Mononuclear cell (primary cell): Measurements from ENCODE around the gene PEX5L. TPM values are rescaled to one million over a fixed set of nuclear protein-coding genes. Genes with fewer than 3 reads are reported as not detected.
"Not testable (repeated sequence)": the region's sequence is repeated elsewhere in the genome, so short reads cannot be mapped to it uniquely, and the experiment has no call there.

Experiments
- H3K27me3 ChIP-seq: 2 replicates; pipeline ENCODE4 v1.6.0; 2011; ENCODE audit warnings: low read length, control low read depth; ENCODE audit not compliant: insufficient read depth
- H3K4me1 ChIP-seq: 2 replicates; pipeline ENCODE4 v1.5.1; 2011; ENCODE audit warnings: mild to moderate bottlenecking, low read length, control low read depth; ENCODE audit not compliant: insufficient read depth
- H3K4me3 ChIP-seq: 2 replicates; pipeline ENCODE4 v1.5.1; 2011; ENCODE audit warnings: mild to moderate bottlenecking, low read length, moderate library complexity
- H3K9me3 ChIP-seq: 2 replicates; pipeline ENCODE4 v1.5.1; 2011; ENCODE audit warnings: low read depth, mild to moderate bottlenecking, control low read depth, low read length
- total RNA-seq: library from RNA; depleted of rRNA; stranded (reverse); fragments of >200 nt; gene quantifications from one replicate; pipeline ENCODE4 v1.2.3, GENCODE V29; 2012

PEX5L gene
- total RNA-seq, 1 donor: not detected

DNA sequence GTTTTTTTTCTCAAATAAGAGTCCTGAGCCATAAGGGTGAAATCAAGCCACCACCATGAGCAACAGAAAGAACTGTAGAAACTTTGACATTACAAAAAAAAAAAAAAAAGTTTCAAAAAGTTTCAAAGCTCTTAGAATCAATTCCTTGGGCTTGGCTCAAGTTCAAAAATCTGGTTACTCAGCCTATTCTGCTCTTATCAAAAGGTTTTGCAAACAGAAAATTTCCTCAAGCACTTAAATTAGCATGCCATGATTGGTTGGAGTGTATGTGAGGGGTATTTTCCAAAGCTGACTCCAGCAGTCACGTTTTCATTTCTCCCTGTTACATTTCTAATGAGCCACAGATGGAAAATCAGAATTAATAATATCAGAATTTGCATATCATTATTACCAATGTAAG lies 12.1 kb upstream of the PEX5L start:
- no peak overlapping the region for H3K4me3 ChIP-seq
- no peaks in the 10 kb centered on the region for H3K27me3 ChIP-seq
- no peaks in the 10 kb centered on the region for H3K4me1 ChIP-seq
- no peaks in the 10 kb centered on the region for H3K9me3 ChIP-seq

DNA sequence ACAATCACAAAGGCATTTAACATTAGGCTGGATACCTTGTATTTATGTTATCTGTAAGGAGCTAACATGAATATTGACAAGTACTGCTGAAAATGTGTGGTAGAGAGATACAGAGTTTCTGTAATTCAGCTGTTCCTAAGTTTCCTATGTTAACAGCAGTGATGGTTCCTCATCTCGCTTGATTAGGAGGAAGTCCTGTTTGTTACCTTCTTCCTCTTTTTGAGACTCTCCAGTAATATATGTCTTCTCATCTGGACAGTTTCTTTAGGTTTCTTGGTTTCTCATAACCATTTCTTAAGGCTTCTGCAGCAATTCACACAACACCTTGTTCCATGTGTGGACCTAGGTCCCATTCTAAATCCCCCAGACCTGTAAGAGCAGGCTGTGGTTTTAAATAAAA lies 11.4 kb upstream of the PEX5L start:
- Histone ChIP-seq H3K4me3 (no peak overlapping the region), H3K4me1 (no peaks in the 10 kb centered on the region), H3K9me3 (no peaks in the 10 kb centered on the region), H3K27me3 (no peaks in the 10 kb centered on the region)

DNA sequence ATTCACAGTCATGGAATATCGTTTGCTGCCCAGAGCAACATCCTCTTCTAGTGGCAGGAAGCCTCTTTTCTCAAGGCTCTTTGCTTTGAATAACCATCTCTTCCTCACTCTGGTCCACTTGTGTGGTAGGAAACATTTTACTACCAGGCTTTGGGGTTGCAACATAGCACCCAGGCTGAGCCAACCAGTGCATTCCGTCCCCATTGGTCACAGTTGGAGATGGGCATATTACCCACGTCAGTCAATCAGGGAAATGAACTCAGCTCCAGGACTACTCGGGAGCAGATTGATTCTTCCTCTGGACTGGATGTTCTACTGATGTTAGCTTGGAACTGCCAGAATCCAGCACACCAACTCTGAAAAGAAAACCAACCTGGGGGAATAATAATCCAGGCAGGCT lies 4.2 kb upstream of the PEX5L start:
- Histone ChIP-seq H3K9me3 (no peaks in the 10 kb centered on the region), H3K4me3 (no peak overlapping the region), H3K27me3 (peaks cover 34% of the 10 kb centered on the region), H3K4me1 (no peaks in the 10 kb centered on the region)

DNA sequence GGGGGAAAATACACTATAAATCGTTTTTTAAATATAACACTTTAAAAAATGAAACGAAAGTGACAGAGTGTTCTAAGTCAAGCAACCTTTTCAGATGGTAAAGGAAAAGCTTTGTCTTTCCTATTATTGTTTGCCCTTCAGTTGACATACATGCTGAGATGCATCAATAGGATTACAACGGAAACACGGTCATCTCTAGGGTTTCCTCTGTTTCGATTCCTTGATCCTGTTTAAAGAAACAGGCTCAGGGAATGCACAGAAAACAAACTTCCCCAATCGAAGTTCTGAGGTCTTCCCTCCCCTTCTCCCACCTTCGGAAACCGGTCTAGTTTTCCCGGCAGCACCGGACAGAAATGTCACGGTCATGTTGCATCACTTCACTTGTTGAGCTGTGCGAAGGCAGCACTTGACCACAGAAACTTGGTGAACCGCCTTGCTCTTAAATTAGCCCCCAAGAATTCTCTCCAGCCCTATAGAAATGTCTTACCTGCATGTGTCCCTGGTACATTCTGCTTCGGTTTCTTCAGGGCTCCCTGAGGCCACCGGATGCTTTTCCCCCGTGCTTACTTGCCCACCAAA lies 556 bp downstream of the PEX5L start:
- Histone ChIP-seq H3K9me3 (no peaks in the 10 kb centered on the region), H3K27me3 (peaks cover 57% of the 10 kb centered on the region), H3K4me3 (no peak overlapping the region), H3K4me1 (no peaks in the 10 kb centered on the region)

DNA sequence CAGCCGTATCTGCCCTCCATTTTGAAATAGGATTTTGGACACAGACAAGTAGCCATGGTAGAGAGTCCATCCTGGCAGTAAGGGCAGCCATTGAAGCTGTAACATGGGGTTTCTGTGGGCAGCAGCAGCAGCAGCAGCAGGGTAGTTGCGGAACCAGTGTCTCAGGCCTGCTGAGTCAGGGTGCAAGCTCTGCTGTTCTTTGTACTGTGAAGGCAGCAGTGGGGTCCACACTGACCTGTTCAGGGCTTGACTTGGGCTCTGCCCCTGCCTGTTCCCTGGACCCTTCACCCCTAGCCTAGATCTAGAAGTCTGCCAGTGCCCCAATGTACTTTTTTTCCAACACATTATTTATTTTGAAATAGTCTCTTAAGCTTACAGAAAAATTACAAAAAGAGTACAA lies 9.7 kb downstream of the PEX5L start:
- H3K4me1 ChIP-seq: no peaks in the 10 kb centered on the region
- no peak overlapping the region for H3K4me3 ChIP-seq
- H3K9me3 ChIP-seq: no peaks in the 10 kb centered on the region
- peaks cover 3% of the 10 kb centered on the region for H3K27me3 ChIP-seq

DNA sequence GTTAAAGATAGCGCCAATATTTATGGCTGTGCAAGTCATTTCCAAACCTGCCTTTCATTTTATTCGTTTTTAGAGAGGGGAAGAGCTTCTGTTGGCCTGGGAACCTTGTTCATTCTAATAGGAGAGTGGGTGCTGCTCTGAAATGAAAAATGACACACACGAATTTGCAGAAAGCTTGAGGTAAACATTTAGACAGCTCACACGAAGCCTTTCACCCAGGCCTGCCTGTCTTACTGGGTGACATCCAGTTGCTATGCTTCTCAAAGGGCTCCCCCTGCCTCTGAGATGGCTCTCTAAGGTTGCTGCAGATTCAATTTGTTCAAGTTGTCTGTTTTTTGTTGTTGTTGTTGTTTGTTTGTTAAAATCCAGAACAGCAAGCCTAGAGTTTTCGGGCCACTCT lies 18.2 kb downstream of the PEX5L start:
- H3K4me3 ChIP-seq: no peak overlapping the region
- no peaks in the 10 kb centered on the region for H3K27me3 ChIP-seq
- no peaks in the 10 kb centered on the region for H3K4me1 ChIP-seq
- H3K9me3 ChIP-seq: no peaks in the 10 kb centered on the region

DNA sequence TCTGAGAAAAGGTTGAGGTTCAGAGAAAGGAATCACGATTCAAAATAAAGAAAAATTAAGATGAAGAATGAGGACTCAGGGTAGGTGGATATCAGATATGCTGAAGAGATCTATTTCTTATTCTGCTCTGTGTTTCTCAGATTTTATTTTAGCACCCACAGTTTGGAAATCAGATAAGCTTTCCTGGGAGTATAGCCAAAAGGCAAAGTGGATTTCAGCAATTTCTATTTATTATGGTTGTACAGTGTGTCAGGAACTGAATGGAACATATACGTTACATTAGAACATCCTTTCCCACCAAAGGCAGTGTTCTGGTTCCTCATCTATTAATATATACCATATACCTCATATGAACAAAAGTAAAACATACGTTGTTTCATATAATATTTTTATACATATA lies 18.9 kb downstream of the PEX5L start:
- Histone ChIP-seq H3K27me3 (no peaks in the 10 kb centered on the region), H3K4me3 (no peak overlapping the region), H3K9me3 (no peaks in the 10 kb centered on the region), H3K4me1 (no peaks in the 10 kb centered on the region)

DNA sequence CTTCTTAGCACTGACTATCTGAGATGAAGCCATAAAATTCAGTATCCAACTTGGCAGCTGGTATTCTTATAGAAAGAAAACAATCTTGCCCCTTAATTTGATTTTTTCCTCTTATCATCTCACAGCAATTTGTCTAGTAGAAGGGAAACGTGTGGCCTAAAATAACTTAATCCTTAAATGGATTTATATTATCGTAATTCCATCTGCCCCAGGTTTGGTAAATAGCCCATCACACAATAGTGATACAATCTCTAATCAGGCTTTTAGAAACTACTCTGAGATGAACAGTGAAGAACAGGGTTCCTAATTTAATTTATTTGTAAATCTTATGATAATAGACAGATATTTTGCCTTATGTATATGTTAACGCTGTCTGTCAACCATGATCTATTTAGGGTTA lies 24.8 kb downstream of the PEX5L start:
- Histone ChIP-seq H3K4me3 (no peak overlapping the region), H3K27me3 (no peaks in the 10 kb centered on the region), H3K9me3 (peaks cover 4% of the 10 kb centered on the region), H3K4me1 (no peaks in the 10 kb centered on the region)

DNA sequence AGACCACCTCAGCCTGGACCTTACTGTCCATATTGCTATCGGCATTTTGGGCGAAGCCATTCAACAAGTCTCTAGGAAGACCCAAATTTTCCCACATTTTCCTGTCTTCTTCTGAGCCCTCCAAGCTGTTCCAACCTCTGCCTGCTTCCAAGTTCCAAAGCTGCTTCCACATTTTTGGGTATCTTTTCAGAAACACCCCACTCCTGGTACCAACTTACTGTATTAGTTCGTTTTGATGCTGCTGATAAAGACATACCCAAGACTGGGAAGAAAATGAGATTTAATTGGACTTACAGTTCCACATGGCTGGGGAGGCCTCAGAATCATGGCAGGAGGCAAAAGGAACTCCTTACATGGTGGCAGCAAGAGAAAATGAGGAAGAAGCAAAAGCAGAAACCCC lies 28.4 kb downstream of the PEX5L start:
- H3K4me1 ChIP-seq, H3K27me3 ChIP-seq, H3K9me3 ChIP-seq, H3K4me3 ChIP-seq: not testable (repeated sequence)

DNA sequence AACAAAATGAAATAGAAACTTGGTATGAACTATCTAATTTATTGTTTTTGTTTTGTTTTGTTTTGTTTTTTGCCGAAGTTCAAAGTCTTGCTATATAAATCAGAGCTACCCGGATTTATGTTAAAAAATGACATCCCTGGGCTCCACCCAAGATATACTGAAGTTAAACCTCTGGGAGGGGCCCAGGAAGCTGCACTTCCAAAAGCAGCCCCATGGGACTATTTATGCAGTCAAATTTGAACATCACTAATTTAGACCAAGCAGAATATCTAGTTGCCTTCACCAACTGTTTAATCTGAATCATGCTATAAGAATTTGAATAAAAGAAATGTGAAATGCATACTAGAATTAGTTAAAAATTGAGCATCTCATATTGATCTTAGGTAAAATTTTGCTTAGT lies 32.2 kb downstream of the PEX5L start:
- Histone ChIP-seq H3K4me3 (no peak overlapping the region), H3K27me3 (no peaks in the 10 kb centered on the region), H3K4me1 (no peaks in the 10 kb centered on the region), H3K9me3 (peaks cover 4% of the 10 kb centered on the region)

DNA sequence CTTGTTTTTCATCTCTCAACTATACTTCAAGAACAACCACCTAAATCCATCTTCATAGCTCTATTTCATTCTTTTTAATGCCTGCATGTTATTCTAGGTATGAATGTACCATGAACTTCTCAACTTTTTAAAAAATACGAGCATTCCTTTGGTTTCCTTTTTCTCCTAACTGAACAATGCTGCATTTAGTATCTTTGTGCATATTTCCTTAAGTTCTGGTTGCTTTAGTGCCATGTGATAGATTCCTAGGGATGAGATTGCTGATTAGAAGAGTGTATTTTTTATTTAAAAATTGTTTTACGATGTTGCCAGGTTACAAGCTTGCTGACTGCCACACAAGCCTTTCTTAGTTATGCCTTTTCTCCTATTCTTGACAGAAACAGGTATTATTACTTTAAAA lies 34.7 kb downstream of the PEX5L start:
- no peak overlapping the region for H3K4me3 ChIP-seq
- no peaks in the 10 kb centered on the region for H3K9me3 ChIP-seq
- no peaks in the 10 kb centered on the region for H3K4me1 ChIP-seq
- H3K27me3 ChIP-seq: no peaks in the 10 kb centered on the region

DNA sequence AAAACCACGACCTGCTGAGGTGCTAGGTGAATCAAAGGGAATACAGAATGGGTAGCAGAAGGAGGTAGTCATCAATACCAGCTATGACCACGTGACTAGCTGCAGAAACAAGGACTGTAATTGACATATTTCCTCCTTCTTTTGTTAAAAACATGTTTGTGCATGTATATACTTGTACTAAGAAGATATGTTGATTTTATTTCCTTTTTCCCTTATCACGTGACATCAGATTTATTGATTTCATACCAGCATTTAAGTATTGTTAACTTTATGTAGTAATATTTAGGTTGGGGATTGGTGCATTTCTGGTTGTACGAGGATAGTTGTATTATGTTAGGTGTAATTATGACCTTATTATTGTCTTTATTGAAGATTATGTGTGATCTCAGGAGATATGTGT lies 36.2 kb downstream of the PEX5L start:
- Histone ChIP-seq H3K4me1 (no peaks in the 10 kb centered on the region), H3K27me3 (no peaks in the 10 kb centered on the region), H3K4me3 (no peak overlapping the region)

DNA sequence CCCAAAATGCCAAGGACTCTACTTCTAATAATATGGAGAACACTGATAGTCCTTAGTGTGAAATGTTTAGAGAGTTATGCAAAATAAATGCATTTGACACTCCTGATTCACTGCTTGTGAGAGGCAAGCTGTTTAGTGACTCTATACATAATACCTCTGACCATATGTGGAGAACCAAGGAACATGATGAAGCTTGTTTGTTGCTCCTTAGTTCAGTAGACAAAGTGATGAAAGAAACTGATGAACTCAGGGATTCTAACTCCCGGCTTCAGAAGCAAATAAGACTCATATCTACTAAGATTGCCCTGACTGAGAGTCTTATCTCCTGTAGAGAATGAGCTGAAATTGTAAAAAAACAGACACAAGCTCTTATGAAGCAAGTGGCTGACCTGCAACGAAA lies 41.3 kb downstream of the PEX5L start:
- no peaks in the 10 kb centered on the region for H3K4me1 ChIP-seq
- no peak overlapping the region for H3K4me3 ChIP-seq
- H3K9me3 ChIP-seq: no peaks in the 10 kb centered on the region
- H3K27me3 ChIP-seq: no peaks in the 10 kb centered on the region

More for the DNA sequence above, 36.2 kb downstream of the PEX5L start:
- no peaks in the 10 kb centered on the region for H3K9me3 ChIP-seq

DNA sequence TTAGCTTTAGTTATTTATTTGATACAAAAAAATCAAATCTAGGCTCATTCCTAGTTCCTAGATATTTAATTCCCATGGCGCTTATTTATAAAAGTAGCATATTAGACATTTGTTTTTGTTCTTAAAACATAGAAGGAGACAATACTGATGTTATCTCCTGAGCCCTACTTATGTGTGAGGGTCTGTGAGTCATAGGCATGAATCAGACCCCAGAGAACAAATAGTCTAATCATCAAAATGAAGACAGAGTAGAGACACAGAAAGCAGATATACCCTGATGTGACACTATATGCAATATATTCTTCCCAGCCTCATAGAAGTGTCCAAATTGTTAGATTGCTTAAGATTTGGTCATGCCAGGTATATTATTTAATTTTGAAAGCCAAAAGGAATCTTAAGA lies 44.9 kb downstream of the PEX5L start:
- Histone ChIP-seq H3K9me3 (no peaks in the 10 kb centered on the region), H3K4me1 (no peaks in the 10 kb centered on the region), H3K27me3 (no peaks in the 10 kb centered on the region), H3K4me3 (no peak overlapping the region)

DNA sequence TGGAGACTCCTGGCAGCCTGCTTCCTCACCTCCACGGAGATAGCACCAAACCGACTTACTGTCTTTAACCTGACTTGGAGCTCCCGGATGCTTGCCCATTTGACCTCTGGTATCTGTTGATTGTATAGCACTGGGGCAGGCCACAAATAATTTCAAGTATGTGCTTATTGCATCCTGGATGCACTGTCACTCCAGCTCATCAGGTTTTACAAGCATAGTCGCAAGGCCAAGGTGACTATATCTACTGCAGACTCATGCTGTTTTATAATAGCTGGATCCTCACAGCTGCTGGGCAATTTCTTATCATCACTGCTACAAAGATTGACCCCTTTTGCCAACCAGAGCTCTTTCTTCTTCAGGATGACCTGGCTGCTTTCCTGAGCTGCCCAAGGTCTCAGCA lies 45.6 kb downstream of the PEX5L start:
- no peaks in the 10 kb centered on the region for H3K27me3 ChIP-seq

DNA sequence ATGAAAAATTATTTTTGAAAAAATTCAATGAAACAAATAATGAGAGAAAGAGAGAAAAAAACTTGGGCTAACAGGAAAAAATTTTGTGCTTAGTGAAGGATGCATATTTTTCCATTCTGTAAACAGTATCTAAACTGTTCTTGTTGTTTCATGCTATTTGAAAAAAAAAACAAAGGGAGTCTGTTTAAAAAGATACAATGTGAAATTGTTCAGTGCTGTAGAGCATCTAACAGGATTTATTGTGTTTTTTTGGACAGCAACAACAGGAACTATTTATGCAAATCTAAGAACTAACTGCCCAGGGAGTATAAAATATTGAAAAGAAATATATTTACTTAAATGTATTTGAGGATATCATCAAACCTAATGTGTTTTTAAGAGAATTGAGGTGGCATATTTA lies 55.1 kb downstream of the PEX5L start:
- no peak overlapping the region for H3K4me3 ChIP-seq
- H3K4me1 ChIP-seq: no peaks in the 10 kb centered on the region
- peaks cover 3% of the 10 kb centered on the region for H3K27me3 ChIP-seq
- H3K9me3 ChIP-seq: no peaks in the 10 kb centered on the region

More for the DNA sequence above, 45.6 kb downstream of the PEX5L start:
- Histone ChIP-seq H3K9me3 (no peaks in the 10 kb centered on the region), H3K4me3 (no peak overlapping the region), H3K4me1 (no peaks in the 10 kb centered on the region)

DNA sequence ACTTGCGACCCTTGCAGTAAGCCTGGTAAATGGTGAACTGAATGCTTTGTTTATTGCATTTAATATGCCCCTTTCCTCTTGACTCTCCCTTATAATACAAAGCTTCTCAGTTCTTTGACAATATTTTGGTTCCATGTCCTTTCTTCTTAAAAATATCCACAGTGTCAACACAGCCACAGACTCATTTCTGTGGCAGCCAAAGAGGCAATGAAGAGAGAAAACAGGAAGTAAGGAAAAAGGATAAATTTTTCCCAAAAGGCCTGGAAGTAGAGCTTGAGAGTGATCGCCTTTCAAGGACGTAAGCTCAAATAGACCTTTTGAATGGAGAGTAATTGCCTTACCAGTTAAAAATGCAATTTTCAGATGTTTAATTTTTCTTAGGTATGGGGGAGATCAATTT lies 59.4 kb downstream of the PEX5L start:
- H3K9me3 ChIP-seq: no peaks in the 10 kb centered on the region
- H3K4me3 ChIP-seq: no peak overlapping the region
- H3K27me3 ChIP-seq: no peaks in the 10 kb centered on the region
- H3K4me1 ChIP-seq: no peaks in the 10 kb centered on the region
